ENCODE measurements around the gene TMEM106A. TPM values are rescaled to one million over a fixed set of nuclear protein-coding genes. Genes with fewer than 3 reads are reported as not detected.
"Not testable (repeated sequence)": the region's sequence is repeated elsewhere in the genome, so short reads cannot be mapped to it uniquely, and the experiment has no call there.

TMEM106A gene
- total RNA-seq, 1 donor from 2014 or later, result 2.9 TPM

- DNase-seq (ENCODE audit: low read depth), result no peak
These were observed 1.9 kb downstream of the TMEM106A start for GRCh38 chr17:43213545-43213944.

DNA sequence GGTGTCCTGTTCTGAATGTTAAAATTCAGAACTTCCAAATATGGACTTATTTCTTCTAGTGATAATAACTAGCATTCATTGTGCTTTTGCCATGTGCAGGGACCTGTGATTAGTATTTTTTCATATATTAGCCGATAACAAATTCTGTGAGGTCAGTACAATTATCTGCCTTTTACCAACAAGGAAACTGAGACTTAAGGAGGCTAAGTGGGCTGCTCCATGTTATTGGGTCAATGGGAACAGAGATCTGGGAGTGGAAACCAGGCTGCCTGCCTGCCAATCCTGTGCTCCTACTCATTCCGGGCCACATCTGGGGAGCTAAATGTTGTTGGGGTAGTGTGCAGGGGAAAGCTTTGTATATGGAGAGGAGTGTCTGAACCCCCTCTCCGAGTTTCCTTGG, 3.7 kb downstream of the TMEM106A start:
- no peak for DNase-seq (ENCODE audit: low read depth)

GRCh38 chr17:43216369-43216761, 4.7 kb downstream of the TMEM106A start:
- DNase-seq (ENCODE audit: low read depth), result peak; percentile 93

DNA sequence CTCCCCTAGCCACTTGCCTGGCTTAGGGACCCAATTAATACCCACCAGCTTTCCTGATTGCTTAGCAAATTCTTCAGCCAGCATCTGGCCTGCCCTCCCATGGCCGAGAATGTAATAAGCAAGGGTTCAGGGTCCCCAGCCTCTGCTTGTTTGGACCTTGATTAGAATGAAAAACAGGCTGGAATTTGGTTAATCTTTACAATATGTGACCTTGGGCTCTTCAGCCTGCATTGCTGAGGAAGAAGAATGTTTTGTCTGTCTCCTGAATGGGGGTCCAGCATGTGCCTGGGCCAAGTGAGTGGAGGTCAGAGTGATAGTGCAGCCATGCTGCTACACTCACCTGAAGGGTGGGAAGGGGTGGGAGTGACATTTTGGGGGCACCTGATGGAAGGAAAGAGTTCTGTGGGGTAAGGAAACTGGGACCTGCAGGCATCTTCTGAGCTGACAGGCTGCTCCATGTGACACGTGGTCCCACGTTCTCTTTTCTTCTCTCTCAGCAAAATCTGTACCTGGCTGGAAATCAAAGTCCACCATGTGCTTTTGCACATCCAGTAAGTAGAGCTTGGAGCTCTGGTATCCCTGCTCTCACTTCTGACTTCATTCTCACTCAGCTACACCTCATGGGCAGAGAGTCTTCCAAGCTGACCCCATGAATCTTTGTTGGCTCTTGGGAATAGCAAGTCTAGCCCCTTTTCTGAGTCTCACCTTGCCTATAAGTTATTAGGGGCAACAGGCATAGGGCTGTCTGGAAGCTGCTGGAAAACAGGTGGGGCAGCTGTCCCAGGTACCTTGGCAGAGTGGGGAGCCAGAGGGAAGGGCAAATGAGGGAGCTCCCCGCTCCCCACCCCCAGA, 5.3 kb downstream of the TMEM106A start:
- no peak for DNase-seq (ENCODE audit: low read depth)

DNA sequence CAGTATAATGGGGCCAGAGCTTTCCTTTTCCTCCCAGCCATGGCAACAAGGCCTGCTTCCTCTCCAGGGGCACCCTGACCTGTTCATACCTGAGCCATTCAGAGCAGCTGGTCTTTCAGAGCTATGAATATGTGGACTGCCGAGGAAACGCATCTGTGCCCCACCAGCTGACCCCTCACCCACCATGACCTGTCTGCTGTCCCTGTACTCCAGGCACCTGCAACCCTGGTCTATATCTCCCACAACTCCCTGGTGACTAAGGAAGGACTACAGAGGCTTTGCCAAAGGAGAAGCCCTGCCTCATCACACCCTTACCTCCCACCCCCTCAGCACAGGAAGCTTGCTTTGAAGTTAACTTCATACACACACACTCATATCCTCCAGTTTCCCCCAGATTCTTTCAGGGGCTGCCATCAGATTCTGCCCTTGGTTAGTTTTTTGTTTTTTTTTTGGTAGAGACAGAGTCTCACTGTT, 6.0 kb downstream of the TMEM106A start:
- no peak for DNase-seq (ENCODE audit: low read depth)

DNA sequence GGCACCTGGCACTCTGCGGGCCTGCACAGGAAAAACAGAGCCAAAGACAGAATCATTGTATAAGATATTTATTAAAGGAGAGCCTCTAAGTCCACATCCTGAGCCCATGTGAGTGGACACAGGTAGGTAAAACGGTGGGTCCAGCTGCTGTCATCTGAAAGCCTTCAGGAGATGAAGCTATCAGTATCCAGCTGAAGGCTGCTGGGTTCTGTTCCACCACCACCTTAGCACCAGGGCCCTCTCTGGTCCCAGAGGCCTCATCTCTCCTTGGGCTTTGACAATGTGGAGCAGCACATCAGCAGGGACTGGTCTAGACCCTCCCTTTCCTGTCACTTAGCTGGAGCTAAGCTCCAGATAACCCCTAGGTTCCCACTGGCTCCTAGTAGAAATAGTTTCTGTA, 7.3 kb downstream of the TMEM106A start:
- no peak for DNase-seq (ENCODE audit: low read depth)

DNA sequence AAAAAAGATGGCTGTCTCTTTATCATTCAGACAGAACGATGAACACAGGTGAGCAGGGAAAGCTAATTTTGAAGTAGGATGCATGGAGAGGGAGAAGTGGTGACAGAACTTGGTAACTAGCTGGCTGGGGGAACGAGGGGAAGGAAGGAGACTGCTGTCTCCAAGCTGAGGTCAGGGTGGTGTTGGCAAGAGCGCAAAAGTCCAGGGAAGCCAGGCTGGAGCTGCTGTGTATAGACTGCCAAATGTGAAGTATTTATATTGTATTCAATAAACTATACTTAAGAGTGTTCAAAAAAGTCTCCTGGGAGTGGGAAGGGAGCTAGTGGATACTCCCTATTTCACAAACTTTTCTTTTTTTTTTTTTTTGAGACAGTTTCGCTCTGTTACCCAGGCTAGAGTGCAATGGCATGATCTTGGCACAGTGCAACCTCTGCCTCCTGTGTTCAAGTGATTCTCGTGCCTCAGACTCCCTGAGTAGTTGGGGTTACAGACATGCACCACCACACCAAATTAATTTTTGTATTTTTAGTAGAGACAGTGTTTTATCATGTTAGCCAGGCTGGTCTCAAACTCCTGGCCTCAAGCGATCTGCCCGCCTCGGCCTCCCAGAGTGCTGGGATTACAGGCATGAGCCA, 8.2 kb downstream of the TMEM106A start:
- no peak for DNase-seq (ENCODE audit: low read depth)

DNA sequence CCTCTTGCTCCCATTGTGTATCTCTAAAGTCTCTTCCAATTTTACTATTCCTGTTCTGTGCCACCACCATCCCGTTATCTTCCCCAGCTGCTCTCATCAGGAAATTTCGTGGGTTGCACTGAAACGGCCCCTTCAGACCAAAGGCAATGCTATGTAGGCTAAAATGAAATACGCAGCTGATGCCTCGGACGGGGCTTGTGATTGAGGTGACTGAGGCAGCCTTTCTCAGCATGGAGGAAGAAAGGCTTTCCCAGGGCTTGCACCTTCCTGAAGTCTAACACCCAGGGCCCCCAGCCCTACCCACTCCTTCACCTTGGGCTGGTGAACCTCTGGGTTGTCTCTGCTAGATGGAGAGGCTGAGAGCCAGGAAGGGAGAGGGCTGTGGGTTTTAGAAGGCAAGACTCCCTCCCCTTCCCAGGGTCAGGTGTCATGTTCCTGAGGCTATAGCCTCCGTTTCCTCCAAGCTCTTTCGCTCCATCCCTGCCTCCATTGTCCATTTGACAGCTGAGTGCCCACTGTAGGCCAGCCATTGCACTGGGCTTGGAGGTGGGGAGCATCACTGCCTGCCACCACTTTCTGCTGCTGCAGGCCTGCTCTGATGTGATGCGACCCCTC, 8.9 kb downstream of the TMEM106A start:
- DNase-seq (ENCODE audit: low read depth), result no peak

GRCh38 chr17:43224146-43224705, 12.6 kb downstream of the TMEM106A start:
- no peak for DNase-seq (ENCODE audit: low read depth)

- DNase-seq (ENCODE audit: low read depth), result no peak
These were observed 14.7 kb downstream of the TMEM106A start for GRCh38 chr17:43226393-43226792.

DNA sequence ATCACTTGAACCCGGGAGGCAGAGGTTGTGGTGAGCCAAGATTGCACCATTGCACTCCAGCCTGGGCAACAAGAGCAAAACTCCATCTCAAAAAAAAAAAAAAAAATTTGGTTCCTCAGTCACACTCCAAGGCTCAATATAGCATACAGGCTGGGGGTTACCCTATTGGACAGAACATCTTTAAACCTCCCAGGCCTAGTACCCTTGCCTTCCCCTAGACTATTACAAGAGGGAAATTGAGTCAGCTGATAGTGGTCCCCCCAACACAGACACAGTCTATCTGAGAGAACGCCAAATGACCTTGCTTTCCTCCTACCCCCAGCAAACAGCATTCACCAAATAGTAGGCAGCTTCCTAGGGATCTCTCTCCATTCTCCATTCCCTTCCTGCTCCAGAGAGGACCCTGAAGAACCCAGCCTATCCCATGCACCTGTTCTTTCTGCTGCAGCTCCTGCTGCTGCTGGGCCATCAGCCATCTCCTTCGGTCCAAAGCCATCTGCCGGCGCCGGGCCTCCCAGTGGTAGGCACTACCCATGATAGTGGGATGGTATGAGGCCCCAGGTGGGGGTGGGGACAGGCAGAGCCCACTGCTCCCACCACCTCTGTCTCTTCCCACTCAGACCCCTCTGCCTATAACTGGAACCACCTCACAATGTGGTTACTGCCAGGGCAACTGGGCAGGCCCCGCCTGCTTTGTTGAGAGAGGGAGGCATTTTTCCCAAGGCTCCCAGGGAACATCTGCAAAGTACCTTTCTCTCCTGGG, 16.5 kb downstream of the TMEM106A start, which contains the start of gene CCDC200:
CCDC200 (minus strand) TSS at position 604 of the 763 bp plus-strand sequence; CDS start at position 535, 69 bp downstream.
- not testable (repeated sequence) for DNase-seq (ENCODE audit: low read depth)

DNA sequence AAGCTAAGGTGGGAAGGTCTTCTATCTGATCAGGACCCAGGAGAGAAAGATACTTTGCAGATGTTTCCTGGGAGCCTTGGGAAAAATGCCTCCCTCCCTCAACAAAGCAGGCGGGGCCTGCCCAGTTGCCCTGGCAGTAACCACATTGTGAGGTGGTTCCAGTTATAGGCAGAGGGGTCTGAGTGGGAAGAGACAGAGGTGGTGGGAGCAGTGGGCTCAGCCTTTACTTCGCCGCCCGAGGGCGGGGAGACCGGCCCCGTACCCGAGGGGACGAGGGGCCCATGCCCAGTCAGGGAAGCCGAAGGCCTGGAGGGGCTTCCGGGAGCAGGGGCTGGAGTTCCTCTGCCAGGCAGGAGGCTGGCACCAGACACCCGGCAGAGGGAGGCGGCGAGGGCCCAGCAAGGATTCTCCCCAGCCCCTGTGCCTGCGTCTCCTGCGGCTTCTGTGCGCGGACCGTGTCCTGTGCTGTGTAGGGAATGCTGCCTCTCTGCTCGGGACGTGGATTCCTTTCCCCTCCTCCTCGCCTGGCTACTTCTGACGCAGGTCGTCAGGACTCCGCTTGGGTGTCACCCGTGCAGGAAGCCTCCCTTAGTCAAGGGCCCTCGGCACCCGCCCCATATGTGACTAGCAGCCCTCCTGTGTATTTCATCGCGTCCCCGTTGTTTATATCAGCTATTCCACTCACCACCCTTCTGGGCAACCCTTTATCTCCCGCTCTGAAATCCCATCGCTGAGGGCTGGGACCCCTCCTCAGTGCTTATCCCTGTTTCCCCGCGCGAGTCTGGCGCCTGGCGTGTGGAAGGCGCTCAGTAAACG, 19.7 kb downstream of the TMEM106A start:
- not testable (repeated sequence) for DNase-seq (ENCODE audit: low read depth)

DNA sequence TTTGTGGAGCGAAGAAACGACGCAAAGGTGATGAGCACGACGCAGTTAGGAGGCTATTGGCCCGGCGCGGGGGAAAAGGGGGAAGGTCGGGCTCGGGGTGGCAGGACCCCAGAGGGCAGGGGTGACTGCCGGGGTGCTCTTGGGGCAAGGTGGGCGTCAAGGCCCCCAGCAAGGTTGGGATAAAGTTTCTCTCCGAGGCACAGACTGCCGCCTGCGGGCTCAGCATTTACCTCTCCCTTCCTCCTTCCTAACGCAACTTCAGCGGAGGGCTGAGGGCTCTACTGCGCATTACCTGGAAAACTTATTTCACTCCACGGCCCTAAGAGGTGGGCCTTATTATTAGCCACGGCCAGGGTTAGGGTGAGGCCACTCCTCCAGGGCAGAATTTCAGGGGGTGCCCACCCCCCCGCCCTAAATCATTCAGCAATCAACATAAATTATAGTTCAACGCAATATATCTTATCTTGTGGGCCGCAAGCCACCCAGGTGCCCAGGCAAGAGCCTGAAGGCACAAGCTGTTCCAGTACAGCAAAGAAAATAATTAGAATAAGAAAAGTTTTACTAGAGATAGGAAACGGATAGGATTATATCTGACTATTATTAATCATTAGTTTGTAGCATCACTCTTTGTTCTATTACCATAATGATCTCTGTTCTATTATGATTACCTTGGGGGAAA, 20.5 kb downstream of the TMEM106A start:
- DNase-seq (ENCODE audit: low read depth), result not testable (repeated sequence)

DNA sequence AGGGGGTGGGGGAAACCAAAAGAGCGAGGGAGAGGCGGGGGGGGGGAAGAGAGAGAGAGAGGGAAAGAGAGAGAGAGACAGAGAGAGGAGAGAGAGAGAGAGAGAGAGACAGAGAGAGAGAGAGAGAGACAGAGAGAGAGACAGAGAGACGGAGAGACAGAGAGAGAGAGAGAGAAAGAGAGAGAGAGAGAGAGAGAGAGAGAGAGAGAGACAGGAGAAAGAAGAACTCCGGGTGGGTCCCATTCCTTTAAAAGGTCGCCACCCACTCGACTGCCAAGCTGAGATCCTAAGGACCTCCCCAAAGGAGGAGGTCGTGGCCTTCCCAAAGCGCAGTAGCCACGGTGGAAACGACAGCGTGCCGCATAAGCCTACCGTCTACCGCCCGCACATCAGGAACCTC, 21.6 kb downstream of the TMEM106A start:
- not testable (repeated sequence) for DNase-seq (ENCODE audit: low read depth)

DNA sequence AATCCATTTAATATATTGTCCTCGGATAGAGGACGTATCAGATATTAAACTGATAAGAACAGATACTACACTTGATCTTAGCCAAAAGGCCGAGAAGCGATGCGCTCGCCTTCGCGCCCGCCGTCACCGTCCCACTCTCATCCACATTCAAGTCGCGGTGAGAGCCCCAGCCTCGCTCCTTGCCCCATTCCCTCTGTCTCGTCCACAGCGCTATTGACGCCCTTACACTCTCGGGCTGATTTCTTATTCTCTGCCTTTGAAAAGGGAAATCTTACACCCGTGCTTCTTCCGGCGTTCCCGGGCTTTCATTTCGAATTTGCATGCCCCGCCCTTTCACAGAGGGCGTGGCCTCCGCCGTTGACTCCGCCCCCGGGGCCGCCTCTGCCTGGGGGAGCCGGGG, 22.2 kb downstream of the TMEM106A start, which contains the start of gene RNU2-1:
RNU2-1 (minus strand) TSS at position 101 of the 400 bp plus-strand sequence.
- not testable (repeated sequence) for DNase-seq (ENCODE audit: low read depth)

DNA sequence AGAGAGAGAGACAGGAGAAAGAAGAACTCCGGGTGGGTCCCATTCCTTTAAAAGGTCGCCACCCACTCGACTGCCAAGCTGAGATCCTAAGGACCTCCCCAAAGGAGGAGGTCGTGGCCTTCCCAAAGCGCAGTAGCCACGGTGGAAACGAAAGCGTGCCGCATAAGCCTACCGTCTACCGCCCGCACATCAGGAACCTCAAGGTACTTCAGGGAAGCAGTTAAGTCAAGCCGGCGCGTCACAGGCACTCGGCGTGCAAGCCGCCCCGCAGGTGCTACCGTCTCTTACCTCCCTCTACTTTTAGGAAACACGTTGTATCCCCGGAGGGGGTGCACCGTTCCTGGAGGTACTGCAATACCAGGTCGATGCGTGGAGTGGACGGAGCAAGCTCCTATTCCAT, 27.9 kb downstream of the TMEM106A start:
- DNase-seq (ENCODE audit: low read depth), result not testable (repeated sequence)

- DNase-seq (ENCODE audit: low read depth), result not testable (repeated sequence)
These were observed 29.1 kb downstream of the TMEM106A start for GRCh38 chr17:43240596-43241352.

DNA sequence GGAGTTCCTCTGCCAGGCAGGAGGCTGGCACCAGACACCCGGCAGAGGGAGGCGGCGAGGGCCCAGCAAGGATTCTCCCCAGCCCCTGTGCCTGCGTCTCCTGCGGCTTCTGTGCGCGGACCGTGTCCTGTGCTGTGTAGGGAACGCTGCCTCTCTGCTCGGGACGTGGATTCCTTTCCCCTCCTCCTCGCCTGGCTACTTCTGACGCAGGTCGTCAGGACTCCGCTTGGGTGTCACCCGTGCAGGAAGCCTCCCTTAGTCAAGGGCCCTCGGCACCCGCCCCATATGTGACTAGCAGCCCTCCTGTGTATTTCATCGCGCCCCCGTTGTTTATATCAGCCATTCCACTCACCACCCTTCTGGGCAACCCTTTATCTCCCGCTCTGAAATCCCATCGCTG, 34.8 kb downstream of the TMEM106A start:
- not testable (repeated sequence) for DNase-seq (ENCODE audit: low read depth)

Measured in myocyte (in vitro differentiated cells).